Neural cell (in vitro differentiated cells): ENCODE results near the gene ITGB2. TPM values are rescaled to one million over a fixed set of nuclear protein-coding genes. Genes with fewer than 3 reads are reported as not detected.

ENCODE experiments used
- H2AFZ ChIP-seq: fragments of 200-600, 300-800 bp; sonication (generic), shearing (Covaris generic); 2 replicates; pipeline ENCODE4 v1.6.0; 2014; ENCODE audit warnings: low read depth, mild to moderate bottlenecking, antibody characterized with exemption, low read length, moderate library complexity
- H3F3A ChIP-seq: fragments of 200-600 bp; shearing (Covaris generic); 2 replicates; pipeline ENCODE4 v1.6.1; 2016; ENCODE audit warnings: mild to moderate bottlenecking, moderate library complexity, mixed read lengths, antibody characterized with exemption, low read length; ENCODE audit not compliant: insufficient read depth, poor library complexity, severe bottlenecking
- H3K27ac ChIP-seq: fragments of 200-600, 300-800 bp; sonication (generic), shearing (Covaris generic); 2 replicates; pipeline ENCODE4 v1.5.1; 2014; ENCODE audit warnings: mild to moderate bottlenecking, low read length, moderate library complexity
- H3K27me3 ChIP-seq: fragments of 300-800, 200-600 bp; sonication (generic), shearing (Covaris generic); 2 replicates; pipeline ENCODE4 v1.6.0; 2014; ENCODE audit warnings: mild to moderate bottlenecking, low read depth, low read length, moderate library complexity; ENCODE audit not compliant: insufficient read depth
- H3K36me3 ChIP-seq: fragments of 300-800, 200-600 bp; sonication (generic), shearing (Covaris generic); 2 replicates; pipeline ENCODE4 v1.5.1; 2014; ENCODE audit warnings: mild to moderate bottlenecking, antibody characterized with exemption, low read length, moderate library complexity; ENCODE audit not compliant: insufficient read depth
- H3K4me2 ChIP-seq: fragments of 300-800, 200-600 bp; sonication (generic), shearing (Covaris generic); 2 replicates; pipeline ENCODE4 v1.6.0; 2014; ENCODE audit warnings: mild to moderate bottlenecking, low read length
- H3K4me3 ChIP-seq: fragments of 300-800, 200-600 bp; sonication (generic), shearing (Covaris generic); 2 replicates; pipeline ENCODE4 v1.5.1; 2014; ENCODE audit warnings: mild to moderate bottlenecking, low read length, moderate library complexity
- H3K79me2 ChIP-seq: fragments of 200-600 bp; shearing (Covaris generic); replicated peaks from 2 replicates; pipeline ENCODE4 v1.6.0; 2014; ENCODE audit warnings: mild to moderate bottlenecking, low read length, moderate library complexity; ENCODE audit not compliant: insufficient read depth
- H3K9ac ChIP-seq: fragments of 300-800, 200-600 bp; sonication (generic), shearing (Covaris generic); 2 replicates; pipeline ENCODE4 v1.6.1; 2016; ENCODE audit warnings: mild to moderate bottlenecking, low read length, mixed read lengths
- H3K9me2 ChIP-seq: fragments of 200-600 bp; shearing (Covaris generic); 2 replicates; pipeline ENCODE4 v1.6.1; 2016; ENCODE audit warnings: mild to moderate bottlenecking, low read length, mixed read lengths; ENCODE audit not compliant: insufficient read depth
- H3K9me3 ChIP-seq: fragments of 200-600, 300-800 bp; sonication (generic), shearing (Covaris generic); 2 replicates; pipeline ENCODE4 v1.6.1; 2016; ENCODE audit warnings: mild to moderate bottlenecking, mixed run types, low read length, moderate library complexity, mixed read lengths
- H4K20me1 ChIP-seq: fragments of 200-600 bp; shearing (Covaris generic); 2 replicates; pipeline ENCODE4 v1.6.1; 2016; ENCODE audit warnings: mild to moderate bottlenecking, mixed run types; ENCODE audit not compliant: insufficient read depth
- CTCF ChIP-seq: fragments of 450-650 bp; IDR thresholded peaks from 2 replicates; pipeline ENCODE4 v1.5.1; 2014; ENCODE audit warnings: antibody characterized with exemption, mild to moderate bottlenecking, moderate library complexity; ENCODE audit not compliant: poor library complexity, severe bottlenecking
- EP300 ChIP-seq: fragments of 450-650 bp; conservative IDR thresholded peaks from 2 replicates; pipeline ENCODE4 v1.6.1; 2014; ENCODE audit warnings: antibody characterized with exemption, mild to moderate bottlenecking, moderate library complexity; ENCODE audit not compliant: poor library complexity, severe bottlenecking
- EZH2 ChIP-seq: fragments of 200-600, 300-800 bp; shearing (Covaris generic), sonication (generic); IDR thresholded peaks from 2 replicates; pipeline ENCODE4 v1.6.1; 2014; ENCODE audit warnings: antibody characterized with exemption, low read length, borderline replicate concordance, mild to moderate bottlenecking; ENCODE audit not compliant: insufficient read depth, poor library complexity, severe bottlenecking
- MXI1 ChIP-seq: fragments of 450-650 bp; conservative IDR thresholded peaks from 2 replicates; pipeline ENCODE4 v1.6.1; 2014; ENCODE audit warnings: antibody characterized with exemption, mild to moderate bottlenecking; ENCODE audit not compliant: poor library complexity, severe bottlenecking
- POLR2AphosphoS5 ChIP-seq: IDR thresholded peaks from 2 replicates; pipeline ENCODE4 v1.6.1; 2012
- RAD21 ChIP-seq: fragments of 450-650 bp; conservative IDR thresholded peaks from 2 replicates; pipeline ENCODE4 v1.6.1; 2014; ENCODE audit warnings: antibody characterized with exemption, mild to moderate bottlenecking, moderate library complexity
- REST ChIP-seq: IDR thresholded peaks from 2 replicates; pipeline ENCODE4 v1.6.1; 2012; ENCODE audit warnings: borderline replicate concordance
- SMC3 ChIP-seq: fragments of 450-650 bp; conservative IDR thresholded peaks from 2 replicates; pipeline ENCODE4 v1.6.1; 2014; ENCODE audit warnings: antibody characterized with exemption, mild to moderate bottlenecking, moderate library complexity; ENCODE audit not compliant: poor library complexity
- TAF1 ChIP-seq: IDR thresholded peaks from 2 replicates; pipeline ENCODE4 v1.6.1; 2012; ENCODE audit warnings: low read depth
- polyA plus RNA-seq: library from polyadenylated mRNA; depleted of rRNA; stranded (reverse); fragments of >200 nt; gene quantifications from 2 replicates; pipeline ENCODE4 v1.2.3, GENCODE V29; 2014

ITGB2 gene
- polyA plus RNA-seq, 1 donor from 2014 or later = not detected

- Histone ChIP-seq H3K4me3 (no peak overlapping the region), H3K4me2 (no peak overlapping the region), H3K36me3 (no peaks in the 10 kb centered on the region), H3K9me3 (no peaks in the 10 kb centered on the region), H4K20me1 (no peaks in the 10 kb centered on the region), H3K9ac (no peak overlapping the region), H3K27ac (no peak overlapping the region), H3K27me3 (no peaks in the 10 kb centered on the region), H3F3A (no peaks in the 10 kb centered on the region), H3K79me2 (no peaks in the 10 kb centered on the region), H2AFZ (no peak overlapping the region), H3K9me2 (no peaks in the 10 kb centered on the region)
- no peak for TF ChIP-seq EP300
- no peak for TF ChIP-seq SMC3
- no peak for TF ChIP-seq EZH2
- no peak for TF ChIP-seq POLR2AphosphoS5
- no peak for TF ChIP-seq MXI1
- no peak for TF ChIP-seq TAF1
- no peak for TF ChIP-seq CTCF
- no peak for TF ChIP-seq REST
- no peak for TF ChIP-seq RAD21
Observed at GRCh38 chr21:44954281-44954771, 33.6 kb upstream of the ITGB2 start.

- H3K79me2 ChIP-seq = no peaks in the 10 kb centered on the region
Observed at GRCh38 chr21:44953628-44954021, 32.9 kb upstream of the ITGB2 start.

More at GRCh38 chr21:44953628-44954021, 32.9 kb upstream of the ITGB2 start:
- Histone ChIP-seq H3K9me3 (no peaks in the 10 kb centered on the region), H3K27me3 (no peaks in the 10 kb centered on the region), H3K36me3 (no peaks in the 10 kb centered on the region), H4K20me1 (no peaks in the 10 kb centered on the region), H3K27ac (no peak overlapping the region), H3K4me2 (no peak overlapping the region), H3K9ac (no peak overlapping the region), H3K9me2 (no peaks in the 10 kb centered on the region), H3K4me3 (no peak overlapping the region), H3F3A (no peaks in the 10 kb centered on the region), H2AFZ (no peak overlapping the region)
- TF ChIP-seq MXI1 = no peak
- TF ChIP-seq RAD21 = no peak
- no peak for TF ChIP-seq EP300
- TF ChIP-seq REST = no peak
- TF ChIP-seq CTCF = no peak
- no peak for TF ChIP-seq POLR2AphosphoS5
- TF ChIP-seq EZH2 = no peak
- TF ChIP-seq SMC3 = no peak
- no peak for TF ChIP-seq TAF1
